Fibroblast of pulmonary artery (primary cell): Measurements from ENCODE around the gene AADACL4.

Source experiments
- DNase-seq: peaks from one replicate; pipeline ENCODE4 v3.0.0-alpha.2; 2010; ENCODE audit warnings: low read depth
- H3K4me3 ChIP-seq: replicated peaks from 2 replicates; pipeline ENCODE4 v1.5.1; 2011; ENCODE audit warnings: low read depth, mild to moderate bottlenecking, control low read depth, low read length, moderate library complexity
- TF ChIP-seq, protein P1 (sequence below): IDR thresholded peaks from 2 replicates; pipeline ENCODE4 v1.5.1; 2011; ENCODE audit warnings: mild to moderate bottlenecking, control low read depth, low read length, inconsistent platforms; ENCODE audit errors: missing control alignments

The AADACL4 gene

DNA sequence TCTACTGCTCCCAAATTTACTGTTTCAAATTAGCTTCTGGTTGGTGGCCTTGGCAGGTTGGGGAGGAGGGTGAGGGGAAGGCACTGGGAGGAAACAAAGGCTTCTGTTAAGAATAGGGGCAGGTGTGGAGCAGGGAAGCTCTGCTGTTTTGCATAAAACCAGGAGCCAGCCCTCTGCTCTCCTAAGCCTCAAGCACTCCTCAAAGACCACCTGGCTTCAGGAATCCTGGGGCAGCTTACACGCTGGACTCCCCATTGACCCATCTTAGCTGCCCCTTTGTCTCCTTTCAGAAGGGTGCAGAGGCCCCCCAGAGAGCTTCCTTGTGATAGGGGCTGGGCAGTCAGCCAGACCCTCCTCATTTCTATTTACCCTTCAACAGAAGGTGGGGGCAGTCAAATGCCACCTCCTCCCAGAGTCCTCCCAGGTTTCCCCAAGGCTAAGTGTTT, 14.4 kb upstream of the AADACL4 start:
- no peak for DNase-seq
- no peak overlapping the region for H3K4me3 ChIP-seq
- TF ChIP-seq, protein P1, sequence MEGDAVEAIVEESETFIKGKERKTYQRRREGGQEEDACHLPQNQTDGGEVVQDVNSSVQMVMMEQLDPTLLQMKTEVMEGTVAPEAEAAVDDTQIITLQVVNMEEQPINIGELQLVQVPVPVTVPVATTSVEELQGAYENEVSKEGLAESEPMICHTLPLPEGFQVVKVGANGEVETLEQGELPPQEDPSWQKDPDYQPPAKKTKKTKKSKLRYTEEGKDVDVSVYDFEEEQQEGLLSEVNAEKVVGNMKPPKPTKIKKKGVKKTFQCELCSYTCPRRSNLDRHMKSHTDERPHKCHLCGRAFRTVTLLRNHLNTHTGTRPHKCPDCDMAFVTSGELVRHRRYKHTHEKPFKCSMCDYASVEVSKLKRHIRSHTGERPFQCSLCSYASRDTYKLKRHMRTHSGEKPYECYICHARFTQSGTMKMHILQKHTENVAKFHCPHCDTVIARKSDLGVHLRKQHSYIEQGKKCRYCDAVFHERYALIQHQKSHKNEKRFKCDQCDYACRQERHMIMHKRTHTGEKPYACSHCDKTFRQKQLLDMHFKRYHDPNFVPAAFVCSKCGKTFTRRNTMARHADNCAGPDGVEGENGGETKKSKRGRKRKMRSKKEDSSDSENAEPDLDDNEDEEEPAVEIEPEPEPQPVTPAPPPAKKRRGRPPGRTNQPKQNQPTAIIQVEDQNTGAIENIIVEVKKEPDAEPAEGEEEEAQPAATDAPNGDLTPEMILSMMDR = no peak

DNA sequence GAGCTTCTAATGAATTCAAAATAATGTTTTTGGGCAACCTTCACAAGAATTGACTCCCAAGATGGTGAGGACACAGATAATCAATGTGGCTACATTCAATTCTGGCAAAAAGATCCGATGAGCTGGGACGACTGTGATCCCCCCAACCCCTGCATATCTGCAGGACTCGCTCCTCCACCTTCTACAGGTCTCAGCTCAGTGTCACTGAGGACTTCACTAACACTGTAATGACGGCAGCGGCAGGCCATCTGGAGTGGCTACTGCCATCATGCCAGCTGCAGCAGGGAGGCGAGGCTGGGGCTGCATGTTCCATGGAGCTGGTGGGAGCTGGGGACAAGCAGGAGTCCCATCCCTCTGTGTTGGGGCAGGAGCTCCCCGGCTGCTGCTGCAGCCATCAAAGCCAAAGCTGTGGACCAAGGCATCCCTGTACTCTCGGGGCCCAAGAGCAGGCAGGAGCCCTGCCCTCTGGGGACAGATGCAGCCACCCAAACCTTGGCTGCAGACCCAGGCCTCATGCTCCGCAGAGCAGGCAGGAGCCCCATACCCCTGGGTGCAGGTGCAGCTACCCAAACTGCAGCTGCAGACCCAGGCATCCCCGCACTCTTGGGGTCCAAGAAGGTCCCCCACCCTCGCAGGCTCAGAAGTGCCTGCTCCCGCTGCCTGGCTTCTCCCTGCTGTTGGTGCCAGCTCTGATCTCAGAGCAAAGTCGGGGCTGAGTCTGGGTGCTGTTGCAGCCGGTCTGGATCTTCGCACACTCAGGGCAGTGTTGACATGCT, 13.7 kb upstream of the AADACL4 start:
- H3K4me3 ChIP-seq = no peak overlapping the region
- TF ChIP-seq, protein P1 = no peak
- no peak for DNase-seq

DNA sequence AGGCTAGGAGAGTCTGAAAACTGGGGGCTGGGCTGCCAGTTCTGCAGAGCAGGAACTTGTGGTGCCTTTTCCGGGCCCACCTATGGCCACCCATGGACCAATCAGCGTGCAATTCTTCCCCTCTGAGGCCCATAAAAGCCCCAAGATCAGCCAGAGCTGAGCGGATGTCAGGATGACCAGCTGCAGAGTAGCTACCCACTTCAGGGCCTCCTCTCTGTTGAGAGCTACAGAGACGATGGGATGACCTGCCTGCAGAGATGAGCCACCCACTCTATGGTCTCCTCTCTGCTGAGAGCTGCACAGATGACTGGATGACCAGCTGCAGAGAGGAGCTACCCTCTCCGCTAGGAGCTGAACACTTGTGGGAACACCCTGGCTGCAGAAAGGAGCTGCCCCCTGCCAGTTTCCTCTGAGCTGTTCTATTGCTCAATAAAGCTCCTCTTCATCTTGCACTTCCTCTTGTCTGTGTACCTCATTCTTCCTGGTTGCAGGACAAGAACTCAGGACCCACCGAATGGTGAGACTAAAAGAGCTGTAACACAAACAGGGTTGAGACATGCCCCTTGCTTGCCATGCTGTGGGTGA, 12.8 kb upstream of the AADACL4 start:
- TF ChIP-seq, protein P1 = no peak
- H3K4me3 ChIP-seq = no peak overlapping the region
- no peak for DNase-seq

DNA sequence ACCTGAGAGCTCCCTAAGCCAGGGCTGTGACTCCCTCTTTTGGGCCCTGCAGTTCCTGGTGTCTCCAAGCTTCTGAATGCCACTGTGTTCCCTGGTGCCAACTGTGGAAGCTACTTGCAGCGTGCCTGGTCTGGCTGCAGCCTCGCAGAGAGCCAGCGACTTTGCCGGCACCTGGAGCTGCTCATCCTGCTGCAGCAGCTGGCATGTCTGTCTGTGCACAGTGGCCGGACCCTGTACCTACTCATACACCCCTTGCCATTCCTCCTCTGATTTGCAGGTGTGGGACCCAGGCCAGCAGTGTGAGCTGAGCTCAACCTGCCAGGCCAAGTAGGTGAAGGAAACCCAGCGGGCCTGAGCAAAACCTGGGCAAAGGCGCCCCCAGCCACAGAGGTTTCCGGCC, 12.3 kb upstream of the AADACL4 start:
- DNase-seq = no peak
- H3K4me3 ChIP-seq = no peak overlapping the region
- TF ChIP-seq, protein P1 = no peak

DNA sequence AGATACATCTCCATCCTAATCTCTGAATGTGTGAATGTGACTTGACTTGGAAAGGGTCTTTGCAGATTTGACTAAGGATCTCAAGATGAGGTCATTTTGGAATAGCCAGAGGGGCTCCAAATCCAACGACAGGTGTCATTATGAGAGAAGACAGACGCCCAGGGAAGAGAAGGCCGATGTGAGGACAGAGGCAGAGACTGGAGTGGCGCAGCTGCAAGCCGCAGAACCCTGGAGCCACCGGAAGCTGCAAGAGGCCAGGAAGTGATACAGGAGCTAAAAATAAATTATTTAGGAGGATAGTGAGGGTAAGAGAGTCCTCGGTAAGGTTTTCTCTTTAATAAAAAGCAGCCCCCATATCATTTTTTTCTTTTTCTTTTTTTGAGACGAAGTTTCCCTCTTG, 9.7 kb upstream of the AADACL4 start:
- DNase-seq = no peak
- no peak overlapping the region for H3K4me3 ChIP-seq
- TF ChIP-seq, protein P1 = no peak

DNA sequence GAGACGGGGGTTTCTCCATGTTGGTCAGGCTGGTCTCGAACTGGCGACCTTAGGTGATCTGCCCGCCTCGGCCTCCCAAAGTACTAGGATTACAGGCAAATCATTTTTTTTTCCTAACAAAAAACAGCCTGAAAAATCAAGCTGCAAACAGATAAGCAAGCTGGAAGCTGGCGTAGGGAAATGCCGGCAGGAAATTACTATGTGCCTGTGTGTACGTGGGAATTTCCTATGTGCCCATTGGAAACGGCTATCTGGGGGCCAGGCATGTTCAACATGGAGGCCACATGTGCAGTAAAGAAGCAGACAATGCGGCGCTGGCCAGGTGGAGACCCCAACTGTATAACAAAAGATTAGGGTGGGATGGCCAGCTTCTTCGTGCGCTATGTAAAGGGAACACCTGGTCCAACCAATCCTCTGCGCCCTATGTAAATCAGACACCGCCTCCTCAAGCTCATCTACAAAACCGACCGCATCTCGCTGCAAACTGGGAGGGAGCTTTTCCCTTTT, 9.1 kb upstream of the AADACL4 start:
- H3K4me3 ChIP-seq = no peak overlapping the region
- TF ChIP-seq, protein P1 = no peak
- DNase-seq = no peak
